ENCODE measurements around the gene IGDCC3.

- TF ChIP-seq, protein P1, sequence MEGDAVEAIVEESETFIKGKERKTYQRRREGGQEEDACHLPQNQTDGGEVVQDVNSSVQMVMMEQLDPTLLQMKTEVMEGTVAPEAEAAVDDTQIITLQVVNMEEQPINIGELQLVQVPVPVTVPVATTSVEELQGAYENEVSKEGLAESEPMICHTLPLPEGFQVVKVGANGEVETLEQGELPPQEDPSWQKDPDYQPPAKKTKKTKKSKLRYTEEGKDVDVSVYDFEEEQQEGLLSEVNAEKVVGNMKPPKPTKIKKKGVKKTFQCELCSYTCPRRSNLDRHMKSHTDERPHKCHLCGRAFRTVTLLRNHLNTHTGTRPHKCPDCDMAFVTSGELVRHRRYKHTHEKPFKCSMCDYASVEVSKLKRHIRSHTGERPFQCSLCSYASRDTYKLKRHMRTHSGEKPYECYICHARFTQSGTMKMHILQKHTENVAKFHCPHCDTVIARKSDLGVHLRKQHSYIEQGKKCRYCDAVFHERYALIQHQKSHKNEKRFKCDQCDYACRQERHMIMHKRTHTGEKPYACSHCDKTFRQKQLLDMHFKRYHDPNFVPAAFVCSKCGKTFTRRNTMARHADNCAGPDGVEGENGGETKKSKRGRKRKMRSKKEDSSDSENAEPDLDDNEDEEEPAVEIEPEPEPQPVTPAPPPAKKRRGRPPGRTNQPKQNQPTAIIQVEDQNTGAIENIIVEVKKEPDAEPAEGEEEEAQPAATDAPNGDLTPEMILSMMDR (IDR thresholded peaks at IDR 0.05), result no peak
- no peak for TF ChIP-seq POLR2A (IDR thresholded peaks at IDR 0.05)
These were observed 30.7 kb upstream of the IGDCC3 start for GRCh38 chr15:65408324-65409035.

All from tibial nerve (tissue), 3 donors.